Neuronal stem cell (in vitro differentiated cells): ENCODE measurements around the gene FGFR2.
A peak's percentile ranks its signal among the peaks of the same experiment; 100 is the strongest.

Source experiments
- DNase-seq: peaks from one replicate; pipeline ENCODE4 v3.0.0-alpha.2; 2013; ENCODE audit warnings: low spot score
- H2AFZ ChIP-seq: one replicate; pipeline ENCODE4 v1.6.1; 2013; ENCODE audit warnings: mild to moderate bottlenecking, low read length, inconsistent platforms
- H2AK5ac ChIP-seq: 2 replicates; pipeline ENCODE4 v1.6.1; 2013; ENCODE audit warnings: low read depth, mild to moderate bottlenecking, inconsistent platforms, low read length, moderate library complexity, mixed read lengths
- H2BK120ac ChIP-seq: 2 replicates; pipeline ENCODE4 v1.6.1; 2013; ENCODE audit warnings: low read depth, mild to moderate bottlenecking, inconsistent platforms, low read length, moderate library complexity, mixed read lengths
- H2BK12ac ChIP-seq: one replicate; pipeline ENCODE4 v1.6.1; 2013; ENCODE audit warnings: low read length, inconsistent platforms
- H2BK15ac ChIP-seq: 2 replicates; pipeline ENCODE4 v1.6.1; 2013; ENCODE audit warnings: mild to moderate bottlenecking, low read length, inconsistent platforms, mixed read lengths
- H2BK5ac ChIP-seq: one replicate; pipeline ENCODE4 v1.6.1; 2013; ENCODE audit warnings: inconsistent platforms, mild to moderate bottlenecking, low read length, moderate library complexity
- H3K14ac ChIP-seq: one replicate; pipeline ENCODE4 v1.6.1; 2013; ENCODE audit warnings: low read length, inconsistent platforms
- H3K18ac ChIP-seq: 2 replicates; pipeline ENCODE4 v1.6.1; 2013; ENCODE audit warnings: low read length, inconsistent platforms
- H3K23ac ChIP-seq: 2 replicates; pipeline ENCODE4 v1.6.1; 2013; ENCODE audit warnings: low read depth, mild to moderate bottlenecking, mixed read lengths, low read length, inconsistent platforms; ENCODE audit not compliant: poor library complexity
- H3K27ac ChIP-seq: replicated peaks from 3 replicates; pipeline ENCODE4 v1.5.1; 2013; ENCODE audit warnings: low read length, inconsistent platforms
- H3K27me3 ChIP-seq, 3 experiments: 2 replicates each; pipeline ENCODE4 v1.6.1; 2013; ENCODE audit warnings: low read length in 3 of 3, mild to moderate bottlenecking in 2 of 3, inconsistent platforms in 1 of 3, low read depth in 1 of 3, mixed read lengths in 1 of 3, moderate library complexity in 1 of 3; ENCODE audit not compliant: control insufficient read depth in 3 of 3, insufficient read depth in 3 of 3
- H3K36me3 ChIP-seq, 2 donors: replicated peaks in 1 of 2; 2 replicates each; pipeline ENCODE4 v1.6.1; 2013; ENCODE audit warnings: low read length in 2 of 2; ENCODE audit not compliant: control insufficient read depth in 2 of 2, insufficient read depth in 2 of 2
- H3K4ac ChIP-seq: 2 replicates; pipeline ENCODE4 v1.6.1; 2013; ENCODE audit warnings: inconsistent platforms, mild to moderate bottlenecking, low read length, moderate library complexity
- H3K4me1 ChIP-seq, 2 donors: 1 replicate in 1 of 2; 2 replicates in 1 of 2; pipeline ENCODE4 v1.6.1; 2013; ENCODE audit warnings: low read length in 2 of 2, low read depth in 1 of 2; ENCODE audit not compliant: control insufficient read depth in 2 of 2, insufficient read depth in 1 of 2
- H3K4me2 ChIP-seq: one replicate; pipeline ENCODE4 v1.6.1; 2013; ENCODE audit warnings: mild to moderate bottlenecking, low read length, inconsistent platforms; ENCODE audit not compliant: insufficient read depth, poor library complexity, severe bottlenecking
- H3K4me3 ChIP-seq, 2 donors: 2 replicates each; pipeline ENCODE4 v1.5.1; 2013; ENCODE audit warnings: low read length in 2 of 2, mild to moderate bottlenecking in 2 of 2, inconsistent platforms in 1 of 2, moderate library complexity in 1 of 2
- H3K79me1 ChIP-seq: one replicate; pipeline ENCODE4 v1.6.1; 2013; ENCODE audit warnings: low read depth, mild to moderate bottlenecking, inconsistent platforms, low read length, moderate library complexity
- H3K9ac ChIP-seq: one replicate; pipeline ENCODE4 v1.6.1; 2013; ENCODE audit warnings: mild to moderate bottlenecking, low read depth, low read length, inconsistent platforms; ENCODE audit not compliant: poor library complexity
- H3K9me3 ChIP-seq, 2 donors: replicated peaks in 1 of 2; 2 replicates each; pipeline versions ENCODE3 to v1.6.1; 2013; ENCODE audit warnings: low read length in 2 of 2, mild to moderate bottlenecking in 2 of 2, inconsistent platforms in 1 of 2, low read depth in 1 of 2, mixed read lengths in 1 of 2, moderate library complexity in 1 of 2; ENCODE audit not compliant: control insufficient read depth in 2 of 2, insufficient read depth in 1 of 2
- H4K8ac ChIP-seq: one replicate; pipeline ENCODE4 v1.6.1; 2013; ENCODE audit warnings: low read depth, mild to moderate bottlenecking, inconsistent platforms, low read length, moderate library complexity
- H4K91ac ChIP-seq: one replicate; pipeline ENCODE4 v1.6.1; 2013; ENCODE audit warnings: low read length, low read depth, mild to moderate bottlenecking, inconsistent platforms; ENCODE audit not compliant: poor library complexity
- WGBS, 2 donors: extraction: QIAGEN DNeasy Blood & Tissue Kit; methylation state at CpG; one replicate each; pipeline ENCODE4 v1.1.7; 2013; ENCODE audit warnings: missing lambda C conversion rate in 2 of 2, mixed read lengths in 1 of 2; ENCODE audit not compliant: insufficient read length in 2 of 2, insufficient replicate concordance in 1 of 2; ENCODE audit errors: extremely low coverage in 2 of 2; 5-methylcytosine and 5-hydroxymethylcytosine counted together

FGFR2 gene

DNA sequence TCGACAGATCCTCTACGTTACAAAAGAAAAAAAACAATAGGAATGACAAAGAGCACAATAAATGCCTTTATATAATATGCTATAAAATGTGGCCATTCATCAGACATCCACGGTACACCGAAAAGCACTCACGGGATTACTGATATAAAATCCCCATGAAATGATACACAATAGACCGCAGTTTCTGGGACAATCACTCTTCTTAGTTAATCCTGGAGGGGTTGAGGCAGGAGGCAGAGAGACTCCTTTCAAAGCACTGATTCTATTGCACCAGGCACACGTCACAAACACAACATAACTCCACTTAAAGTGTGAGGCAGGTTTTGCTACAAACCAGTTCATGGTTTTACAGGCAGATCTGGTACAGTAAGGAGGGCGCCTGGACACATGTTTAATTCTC, 113.8 kb downstream of the FGFR2 start:
- Histone ChIP-seq H3K18ac (no peak overlapping the region), H3K14ac (no peak overlapping the region), H3K27me3 (no peaks in the 10 kb centered on the region), H3K9me3 (no peaks in the 10 kb centered on the region), H2BK15ac (no peak overlapping the region), H2AK5ac (no peak overlapping the region), H3K36me3 (peaks cover 4 to 11% of the 10 kb centered on the region in 2 donors), H2BK12ac (no peak overlapping the region), H3K4me3 (no peak overlapping the region), H2BK120ac (no peak overlapping the region), H3K4me1 (no peaks in the 10 kb centered on the region), H3K4ac (no peak overlapping the region), H4K8ac (no peak overlapping the region), H2AFZ (no peak overlapping the region), H3K9ac (no peak overlapping the region), H3K23ac (no peak overlapping the region), H4K91ac (no peak overlapping the region), H3K27ac (no peak overlapping the region), H3K79me1 (no peaks in the 10 kb centered on the region), H2BK5ac (no peak overlapping the region), H3K4me2 (no peak overlapping the region)
- WGBS, 2 donors = no CpG with 5 or more reads among the region's 8 CpGs
- DNase-seq = no peak

- H3K9me3 ChIP-seq = no peaks in the 10 kb centered on the region
- no CpG with 5 or more reads among the region's 1 CpG for WGBS, 2 donors
- no peak overlapping the region for H3K4ac ChIP-seq
- H2BK120ac ChIP-seq = no peak overlapping the region
- no peak overlapping the region for H3K14ac ChIP-seq
- no peak overlapping the region for H4K8ac ChIP-seq
- H3K18ac ChIP-seq = no peak overlapping the region
- H4K91ac ChIP-seq = no peak overlapping the region
- H3K9ac ChIP-seq = no peak overlapping the region
- H3K27me3 ChIP-seq = no peaks in the 10 kb centered on the region
- H2AK5ac ChIP-seq = no peak overlapping the region
- peaks cover 4 to 14% of the 10 kb centered on the region in 2 donors for H3K36me3 ChIP-seq
- H2AFZ ChIP-seq = no peak overlapping the region
- H2BK12ac ChIP-seq = no peak overlapping the region
- H2BK15ac ChIP-seq = no peak overlapping the region
- no peak overlapping the region for H3K27ac ChIP-seq
- no peak overlapping the region for H3K23ac ChIP-seq
- H2BK5ac ChIP-seq = no peak overlapping the region
- no peak overlapping the region for H3K4me2 ChIP-seq
- H3K4me3 ChIP-seq = no peak overlapping the region
- H3K79me1 ChIP-seq = no peaks in the 10 kb centered on the region
- no peaks in the 10 kb centered on the region for H3K4me1 ChIP-seq
- DNase-seq = no peak
Measured at GRCh38 chr10:121481180-121481579, 117.1 kb downstream of the FGFR2 start.

DNA sequence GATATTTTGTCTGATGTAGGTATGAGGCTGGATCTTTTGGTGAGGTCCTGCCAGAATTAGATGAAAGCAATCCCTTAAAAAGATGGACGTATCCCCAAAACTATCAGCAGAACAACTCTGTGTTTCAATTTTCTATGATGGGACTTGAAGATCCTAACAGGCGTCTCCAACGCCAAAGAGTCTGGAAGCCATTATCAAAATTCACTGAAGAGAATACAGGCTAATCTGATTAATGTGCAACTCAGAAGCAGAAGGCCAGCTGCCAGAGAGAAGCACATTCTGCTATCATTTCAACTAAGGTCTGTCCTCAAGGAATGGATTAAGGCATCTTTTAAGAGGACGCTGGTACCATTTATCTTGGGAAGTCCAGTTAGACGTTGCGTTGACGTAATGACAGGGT, 119.7 kb downstream of the FGFR2 start:
- H3K18ac ChIP-seq = no peak overlapping the region
- no peak overlapping the region for H2AK5ac ChIP-seq
- peaks cover 4 to 14% of the 10 kb centered on the region in 2 donors for H3K36me3 ChIP-seq
- H3K4me1 ChIP-seq = no peaks in the 10 kb centered on the region
- no peak overlapping the region for H4K8ac ChIP-seq
- H4K91ac ChIP-seq = no peak overlapping the region
- no peaks in the 10 kb centered on the region for H3K79me1 ChIP-seq
- H2AFZ ChIP-seq = no peak overlapping the region
- no peak overlapping the region for H3K4ac ChIP-seq
- H3K9ac ChIP-seq = no peak overlapping the region
- WGBS, 2 donors = no CpG with 5 or more reads among the region's 7 CpGs
- no peaks in the 10 kb centered on the region for H3K9me3 ChIP-seq
- H2BK5ac ChIP-seq = no peak overlapping the region
- no peak overlapping the region for H3K23ac ChIP-seq
- no peak overlapping the region for H2BK15ac ChIP-seq
- H2BK12ac ChIP-seq = no peak overlapping the region
- no peak overlapping the region for H3K4me2 ChIP-seq
- H3K27me3 ChIP-seq = no peaks in the 10 kb centered on the region
- H2BK120ac ChIP-seq = no peak overlapping the region
- no peak for DNase-seq
- no peak overlapping the region for H3K27ac ChIP-seq
- no peak overlapping the region for H3K14ac ChIP-seq
- H3K4me3 ChIP-seq = no peak overlapping the region

DNA sequence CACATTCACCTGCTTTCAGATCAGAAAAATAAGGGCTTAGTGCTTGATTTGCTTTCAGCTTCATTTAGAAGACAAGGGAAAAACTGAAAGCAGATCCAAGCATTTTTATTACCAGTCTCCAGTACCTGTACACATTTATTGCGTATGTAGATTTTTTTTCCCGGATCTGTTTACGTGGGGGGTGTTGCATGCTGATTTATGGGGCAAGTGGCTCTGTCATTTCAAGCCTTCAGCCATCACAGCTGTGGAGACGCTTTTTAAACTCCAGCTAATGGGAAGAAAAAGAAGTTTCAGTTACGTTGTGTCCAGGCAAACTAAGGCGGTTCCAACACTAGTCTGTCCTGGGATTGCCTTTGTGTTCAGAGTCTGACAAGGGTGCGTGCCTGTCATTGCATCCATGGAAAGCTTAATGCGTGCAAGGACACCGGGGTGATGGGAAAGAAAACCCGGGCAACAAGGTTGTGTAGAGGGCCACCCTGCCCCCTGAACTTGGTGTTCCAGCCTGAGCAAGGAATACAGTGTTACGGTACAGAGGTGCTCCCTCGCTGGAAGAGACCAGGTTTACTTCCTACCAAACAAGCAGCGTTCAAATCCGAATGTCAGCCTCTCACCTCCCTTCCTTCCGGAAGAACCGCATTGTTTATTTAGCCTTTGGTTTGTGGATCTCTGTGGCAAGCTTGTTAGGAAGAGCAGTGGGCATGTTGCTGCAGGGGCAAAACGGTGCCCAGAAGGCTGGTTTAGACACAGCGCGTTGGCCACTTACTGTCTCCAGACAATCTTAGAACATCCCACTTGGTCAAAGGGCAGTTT, 128.2 kb downstream of the FGFR2 start:
- no peak overlapping the region for H2BK12ac ChIP-seq
- peaks cover 0 to 16% (median 0%) of the 10 kb centered on the region in 3 experiments for H3K27me3 ChIP-seq
- peak overlapping the region; percentile 8 for H2AFZ ChIP-seq
- H3K36me3 ChIP-seq = no peaks in the 10 kb centered on the region
- no peak overlapping the region for H2AK5ac ChIP-seq
- no peak overlapping the region for H3K9ac ChIP-seq
- no peak overlapping the region for H3K14ac ChIP-seq
- no peak overlapping the region for H3K4me2 ChIP-seq
- DNase-seq = no peak
- peaks cover 0 to 3% of the 10 kb centered on the region in 2 donors for H3K4me1 ChIP-seq
- WGBS, 2 donors = no CpG with 5 or more reads among the region's 19 CpGs
- no peak overlapping the region for H3K4me3 ChIP-seq
- H3K23ac ChIP-seq = no peak overlapping the region
- no peak overlapping the region for H3K4ac ChIP-seq
- H2BK5ac ChIP-seq = no peak overlapping the region
- no peaks in the 10 kb centered on the region for H3K79me1 ChIP-seq
- H2BK120ac ChIP-seq = no peak overlapping the region
- H3K9me3 ChIP-seq = no peaks in the 10 kb centered on the region
- no peak overlapping the region for H3K27ac ChIP-seq
- H2BK15ac ChIP-seq = no peak overlapping the region
- no peak overlapping the region for H4K91ac ChIP-seq
- H4K8ac ChIP-seq = no peak overlapping the region
- peak overlapping the region; percentile 22 for H3K18ac ChIP-seq
